A549 (cell line): ENCODE results near the gene PTPRG. TPM values are rescaled to one million over a fixed set of nuclear protein-coding genes. Genes with fewer than 3 reads are reported as not detected.

ENCODE experiments used
- ATAC-seq, 2 experiments: fragments of 200-7000 bp in 1 of 2; fragments of >200 bp in 1 of 2; cut with Nextera tagmentation in 1 of 2; cut with Tn5 transposase in 1 of 2; 3 replicates each; pipeline versions ENCODE4 v1.8.0 to v1.9.1; 2018 to 2020; ENCODE audit warnings: mild to moderate bottlenecking in 1 of 2, moderate library complexity in 1 of 2
- CTCF ChIA-PET: fragments of 300-600 bp; sonication (Branson Sonifier 250); formaldehyde crosslinking; extraction: SDS; loops from one replicate; lab custom pipeline; 2021; ENCODE audit warnings: antibody characterized with exemption, inconsistent platforms; lab: Yijun Ruan, JAX
- POLR2A ChIA-PET: fragments of 350-600 bp; formaldehyde crosslinking; extraction: SDS; loops from one replicate; lab custom pipeline; 2021; ENCODE audit warnings: antibody characterized with exemption, inconsistent platforms; lab: Yijun Ruan, JAX
- DNase-seq, 2 experiments: peaks; one replicate each; pipeline versions ENCODE4 v3.0.0 to v3.0.0-alpha.2; 2011 to 2016; ENCODE audit warnings: low read depth in 1 of 2, low spot score in 1 of 2
- FAIRE-seq: peaks from 2 replicates; lab custom pipeline; 2011; peaks lifted over from hg19 to GRCh38; lab: Jason Lieb, UNC
- H3K27ac ChIP-seq, 2 experiments: fragments of >200 bp; sonication (Bioruptor Twin); formaldehyde crosslinking; 3 replicates each; pipeline ENCODE4 v1.5.1; 2016 to 2017
- H3K4me1 ChIP-seq: fragments of >200 bp; sonication (Bioruptor Twin); formaldehyde crosslinking; 3 replicates; pipeline ENCODE4 v1.6.1; 2016
- H3K4me2 ChIP-seq: fragments of >200 bp; sonication (Bioruptor Twin); formaldehyde crosslinking; 3 replicates; pipeline ENCODE4 v1.6.1; 2016
- H3K4me3 ChIP-seq: fragments of >200 bp; sonication (Bioruptor Twin); formaldehyde crosslinking; 3 replicates; pipeline ENCODE4 v1.5.1; 2016
- H3K9me3 ChIP-seq: fragments of >200 bp; sonication (Bioruptor Twin); formaldehyde crosslinking; 3 replicates; pipeline ENCODE4 v1.6.1; 2016
- CEBPB ChIP-seq, 2 experiments: fragments of >200 bp in 1 of 2; sonication (Bioruptor Twin) in 1 of 2; formaldehyde crosslinking in 1 of 2; IDR thresholded peaks; 2 replicates each; pipeline ENCODE4 v1.6.1; 2012 to 2016
- EP300 ChIP-seq, 2 experiments: fragments of >200 bp; sonication (Bioruptor Twin); formaldehyde crosslinking; IDR thresholded peaks; 2 replicates in 1 of 2; 3 replicates in 1 of 2; pipeline ENCODE4 v1.6.1; 2016 to 2017
- ESRRA ChIP-seq: fragments of 150-350 bp; IDR thresholded peaks from 2 replicates; pipeline ENCODE4 v1.6.1; 2014; ENCODE audit warnings: mild to moderate bottlenecking, low read length, borderline replicate concordance
- GATA3 ChIP-seq: IDR thresholded peaks from 2 replicates; pipeline ENCODE4 v1.6.1; 2012; ENCODE audit warnings: borderline replicate concordance
- HDAC2 ChIP-seq: fragments of 200-600 bp; sonication (generic); IDR thresholded peaks from 2 replicates; pipeline ENCODE4 v1.6.1; 2016
- HEYL ChIP-seq: fragments of 250-450 bp; sonication (Bioruptor Pico); IDR thresholded peaks from 2 replicates; pipeline ENCODE4 v1.8.0; 2021; ENCODE audit warnings: mild to moderate bottlenecking, moderate library complexity
- HOXA7 ChIP-seq: fragments of 250-450 bp; sonication (Bioruptor Pico); IDR thresholded peaks from 2 replicates; pipeline ENCODE4 v1.5.0; 2020; ENCODE audit warnings: mild to moderate bottlenecking, moderate library complexity
- HOXB5 ChIP-seq: fragments of 250-450 bp; sonication (Bioruptor Pico); IDR thresholded peaks from 2 replicates; pipeline ENCODE4 v1.5.0; 2020; ENCODE audit warnings: mild to moderate bottlenecking, moderate library complexity
- MAFK ChIP-seq: fragments of 450-650 bp; IDR thresholded peaks from 2 replicates; pipeline ENCODE4 v1.6.1; 2014; ENCODE audit not compliant: partially characterized antibody
- MAZ ChIP-seq: fragments of 150-350 bp; IDR thresholded peaks from 2 replicates; pipeline ENCODE4 v1.6.1; 2014; ENCODE audit warnings: antibody characterized with exemption, low read depth, low read length, borderline replicate concordance
- MYC ChIP-seq: IDR thresholded peaks from 2 replicates; pipeline ENCODE4 v1.6.1; 2012; ENCODE audit warnings: mild to moderate bottlenecking, inconsistent platforms, low read length, improper control_type of control experiment, borderline replicate concordance
- NPAS2 ChIP-seq: fragments of 250-450 bp; sonication (Bioruptor Pico); IDR thresholded peaks from 2 replicates; pipeline ENCODE4 v1.8.0; 2022; ENCODE audit warnings: mild to moderate bottlenecking, moderate library complexity, borderline replicate concordance
- NR3C1 ChIP-seq: fragments of >200 bp; sonication (Bioruptor Twin); formaldehyde crosslinking; IDR thresholded peaks from 3 replicates; pipeline ENCODE4 v1.6.1; 2017
- PHF8 ChIP-seq: fragments of 200-600 bp; sonication (generic); IDR thresholded peaks from 2 replicates; pipeline ENCODE4 v1.6.1; 2016; ENCODE audit warnings: low read depth, mild to moderate bottlenecking, antibody characterized with exemption, moderate library complexity, borderline replicate concordance
- RCOR1 ChIP-seq: fragments of 150-350 bp; IDR thresholded peaks from 2 replicates; pipeline ENCODE4 v1.6.1; 2014; ENCODE audit warnings: antibody characterized with exemption, low read length, low read depth
- RNF2 ChIP-seq: fragments of 200-600 bp; sonication (generic); IDR thresholded peaks from 2 replicates; pipeline ENCODE4 v1.6.1; 2016; ENCODE audit warnings: low read depth, mild to moderate bottlenecking, antibody characterized with exemption, moderate library complexity, borderline replicate concordance
- ZC3H11A ChIP-seq: fragments of 450-650 bp; IDR thresholded peaks from 2 replicates; pipeline ENCODE4 v1.6.1; 2014; ENCODE audit warnings: antibody characterized with exemption, mild to moderate bottlenecking
- ZNF302 ChIP-seq: fragments of 250-450 bp; sonication (Bioruptor Pico); IDR thresholded peaks from 2 replicates; pipeline ENCODE4 v1.9.0; 2021; ENCODE audit warnings: inconsistent platforms, mild to moderate bottlenecking, moderate library complexity
- ZSCAN20 ChIP-seq: fragments of 250-450 bp; sonication (Bioruptor Pico); IDR thresholded peaks from 2 replicates; pipeline ENCODE4 v1.8.0; 2022; ENCODE audit warnings: mild to moderate bottlenecking, moderate library complexity
- WGBS: methylation state at CpG from one replicate; pipeline ENCODE4 v1.1.6; 2017; ENCODE audit errors: missing lambda C conversion rate; 5-methylcytosine and 5-hydroxymethylcytosine counted together
- polyA plus RNA-seq, 4 experiments: library from polyadenylated mRNA; depleted of rRNA in 3 of 4; stranded (reverse); fragments of >200 nt; fragmentation: RNase III in 1 of 4; extraction: RNeasy Plus Mini Kit Qiagen cat#74134 plus additional on column Dnase treatment in 1 of 4; gene quantifications; 2 replicates in 3 of 4; 3 replicates in 1 of 4; pipeline ENCODE4 v1.2.3, GENCODE V29; 2011 to 2017
- TF ChIP-seq, protein P1 (sequence below): fragments of 200-600 bp; sonication (generic); IDR thresholded peaks from 2 replicates; pipeline ENCODE4 v1.6.1; 2016; ENCODE audit warnings: antibody characterized with exemption, mild to moderate bottlenecking, moderate library complexity
- TF ChIP-seq, protein P2 (sequence below): IDR thresholded peaks from 2 replicates; pipeline ENCODE4 v1.6.1; 2012
- TF ChIP-seq, protein P3 (sequence below): fragments of >200 bp; sonication (Bioruptor Twin); formaldehyde crosslinking; IDR thresholded peaks from 3 replicates; pipeline ENCODE4 v1.6.1; 2016
- TF ChIP-seq, protein P4 (sequence below): fragments of >200 bp; sonication (Bioruptor Twin); formaldehyde crosslinking; IDR thresholded peaks from 2 replicates; pipeline ENCODE4 v1.6.1; 2016

PTPRG gene
- polyA plus RNA-seq, 2 of the 4 experiments (the other 2 are of a cell fraction): 4.5 to 4.8 TPM

DNA sequence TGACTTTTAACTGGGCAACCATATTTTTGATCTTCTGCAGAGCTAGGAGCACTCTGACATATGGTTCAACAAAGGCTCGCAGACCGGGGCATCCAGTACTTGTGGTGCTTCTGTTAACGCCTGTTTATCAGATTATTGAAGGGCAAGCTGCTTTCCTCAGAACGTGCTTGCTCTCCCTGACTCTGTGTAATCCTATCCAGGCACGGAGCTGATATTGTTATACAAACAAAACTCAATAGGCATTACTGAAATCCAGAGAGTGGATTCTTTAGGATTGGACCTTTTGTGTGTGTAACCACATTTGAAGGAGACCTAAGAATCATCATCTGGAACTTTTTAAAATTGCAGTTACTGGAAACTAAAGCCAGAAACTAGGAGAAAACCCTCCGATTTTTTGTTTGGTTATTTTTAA is 246.5 kb downstream of the PTPRG start:
- Histone ChIP-seq H3K9me3 (no peaks in the 10 kb centered on the region), H3K4me1 (no peaks in the 10 kb centered on the region), H3K4me3 (no peak overlapping the region), H3K27ac (no peak overlapping the region)
- ChIA-PET CTCF (no interaction called here), POLR2A (no interaction called here)
- 41% methylated on average over 6 of the region's 6 CpGs for WGBS
- DNase-seq: no peak
- FAIRE-seq: no peak
- ATAC-seq: no peak
- no peak for TF ChIP-seq MAZ
- no peak for TF ChIP-seq HOXB5 (CRISPR knock-in tag)
- TF ChIP-seq, protein P1, sequence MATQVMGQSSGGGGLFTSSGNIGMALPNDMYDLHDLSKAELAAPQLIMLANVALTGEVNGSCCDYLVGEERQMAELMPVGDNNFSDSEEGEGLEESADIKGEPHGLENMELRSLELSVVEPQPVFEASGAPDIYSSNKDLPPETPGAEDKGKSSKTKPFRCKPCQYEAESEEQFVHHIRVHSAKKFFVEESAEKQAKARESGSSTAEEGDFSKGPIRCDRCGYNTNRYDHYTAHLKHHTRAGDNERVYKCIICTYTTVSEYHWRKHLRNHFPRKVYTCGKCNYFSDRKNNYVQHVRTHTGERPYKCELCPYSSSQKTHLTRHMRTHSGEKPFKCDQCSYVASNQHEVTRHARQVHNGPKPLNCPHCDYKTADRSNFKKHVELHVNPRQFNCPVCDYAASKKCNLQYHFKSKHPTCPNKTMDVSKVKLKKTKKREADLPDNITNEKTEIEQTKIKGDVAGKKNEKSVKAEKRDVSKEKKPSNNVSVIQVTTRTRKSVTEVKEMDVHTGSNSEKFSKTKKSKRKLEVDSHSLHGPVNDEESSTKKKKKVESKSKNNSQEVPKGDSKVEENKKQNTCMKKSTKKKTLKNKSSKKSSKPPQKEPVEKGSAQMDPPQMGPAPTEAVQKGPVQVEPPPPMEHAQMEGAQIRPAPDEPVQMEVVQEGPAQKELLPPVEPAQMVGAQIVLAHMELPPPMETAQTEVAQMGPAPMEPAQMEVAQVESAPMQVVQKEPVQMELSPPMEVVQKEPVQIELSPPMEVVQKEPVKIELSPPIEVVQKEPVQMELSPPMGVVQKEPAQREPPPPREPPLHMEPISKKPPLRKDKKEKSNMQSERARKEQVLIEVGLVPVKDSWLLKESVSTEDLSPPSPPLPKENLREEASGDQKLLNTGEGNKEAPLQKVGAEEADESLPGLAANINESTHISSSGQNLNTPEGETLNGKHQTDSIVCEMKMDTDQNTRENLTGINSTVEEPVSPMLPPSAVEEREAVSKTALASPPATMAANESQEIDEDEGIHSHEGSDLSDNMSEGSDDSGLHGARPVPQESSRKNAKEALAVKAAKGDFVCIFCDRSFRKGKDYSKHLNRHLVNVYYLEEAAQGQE: no peak
- TF ChIP-seq, all 56 proteins: peak for 0
- no peak overlapping the region for H3K4me2 ChIP-seq

DNA sequence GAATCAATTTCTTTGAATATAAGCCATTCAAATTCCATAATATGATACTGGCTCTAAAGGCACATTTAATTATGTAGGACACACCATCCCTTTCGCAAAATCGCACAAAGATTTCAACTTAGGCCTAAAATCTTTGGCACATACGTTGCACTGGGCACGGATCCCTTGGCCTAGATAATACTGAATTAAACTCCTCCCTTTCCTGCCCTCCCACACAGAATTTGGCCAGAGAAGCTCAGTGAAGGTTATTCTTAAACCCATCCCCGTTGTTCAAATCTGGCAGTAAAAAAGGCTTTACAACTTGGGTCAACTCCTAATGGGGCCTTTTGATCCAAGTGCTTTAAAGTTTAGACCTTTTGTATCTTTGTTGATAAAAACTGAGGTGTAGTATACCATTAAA is 247.2 kb downstream of the PTPRG start:
- FAIRE-seq: no peak

DNA sequence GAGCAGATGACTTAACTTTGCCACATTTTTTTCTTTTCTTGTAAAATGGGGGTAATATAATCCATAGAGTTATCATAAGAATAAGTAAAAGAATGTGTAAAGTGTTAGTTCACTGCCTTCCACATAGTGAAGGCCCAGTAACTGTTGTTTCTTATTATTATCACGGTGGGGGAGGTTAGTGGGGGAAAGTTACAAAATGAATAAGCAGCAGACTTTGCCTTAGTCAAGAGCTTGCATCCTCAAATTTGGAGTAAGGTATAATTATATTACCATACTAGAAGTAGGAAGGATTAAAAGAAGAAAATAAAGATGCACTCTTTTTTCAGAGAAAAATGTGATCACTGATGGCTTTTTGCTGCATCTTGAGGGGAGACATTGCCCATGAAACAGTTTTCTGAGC is 247.6 kb downstream of the PTPRG start:
- ChIA-PET POLR2A (no interaction called here), CTCF (no interaction called here)
- no peak for FAIRE-seq
- H3K4me1 ChIP-seq: no peaks in the 10 kb centered on the region
- TF ChIP-seq CEBPB (IDR thresholded peaks at IDR 0.05) (no peak), EP300 (IDR thresholded peaks at IDR 0.05) (no peak), HDAC2 (no peak), ZSCAN20 (CRISPR knock-in tag) (no peak), PHF8 (no peak), ZNF302 (CRISPR knock-in tag) (no peak), NR3C1 (no peak), HOXA7 (CRISPR knock-in tag) (no peak), ZC3H11A (no peak), GATA3 (no peak), NPAS2 (CRISPR knock-in tag) (no peak), MYC (no peak), MAZ (no peak)
- TF ChIP-seq, protein P2, sequence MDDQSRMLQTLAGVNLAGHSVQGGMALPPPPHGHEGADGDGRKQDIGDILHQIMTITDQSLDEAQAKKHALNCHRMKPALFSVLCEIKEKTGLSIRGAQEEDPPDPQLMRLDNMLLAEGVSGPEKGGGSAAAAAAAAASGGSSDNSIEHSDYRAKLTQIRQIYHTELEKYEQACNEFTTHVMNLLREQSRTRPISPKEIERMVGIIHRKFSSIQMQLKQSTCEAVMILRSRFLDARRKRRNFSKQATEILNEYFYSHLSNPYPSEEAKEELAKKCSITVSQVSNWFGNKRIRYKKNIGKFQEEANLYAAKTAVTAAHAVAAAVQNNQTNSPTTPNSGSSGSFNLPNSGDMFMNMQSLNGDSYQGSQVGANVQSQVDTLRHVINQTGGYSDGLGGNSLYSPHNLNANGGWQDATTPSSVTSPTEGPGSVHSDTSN: no peak
- TF ChIP-seq, protein P3, sequence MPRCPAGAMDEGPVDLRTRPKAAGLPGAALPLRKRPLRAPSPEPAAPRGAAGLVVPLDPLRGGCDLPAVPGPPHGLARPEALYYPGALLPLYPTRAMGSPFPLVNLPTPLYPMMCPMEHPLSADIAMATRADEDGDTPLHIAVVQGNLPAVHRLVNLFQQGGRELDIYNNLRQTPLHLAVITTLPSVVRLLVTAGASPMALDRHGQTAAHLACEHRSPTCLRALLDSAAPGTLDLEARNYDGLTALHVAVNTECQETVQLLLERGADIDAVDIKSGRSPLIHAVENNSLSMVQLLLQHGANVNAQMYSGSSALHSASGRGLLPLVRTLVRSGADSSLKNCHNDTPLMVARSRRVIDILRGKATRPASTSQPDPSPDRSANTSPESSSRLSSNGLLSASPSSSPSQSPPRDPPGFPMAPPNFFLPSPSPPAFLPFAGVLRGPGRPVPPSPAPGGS: no peak
- TF ChIP-seq, protein P4, sequence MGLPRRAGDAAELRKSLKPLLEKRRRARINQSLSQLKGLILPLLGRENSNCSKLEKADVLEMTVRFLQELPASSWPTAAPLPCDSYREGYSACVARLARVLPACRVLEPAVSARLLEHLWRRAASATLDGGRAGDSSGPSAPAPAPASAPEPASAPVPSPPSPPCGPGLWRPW: no peak
- no peak overlapping the region for H3K4me2 ChIP-seq
- no peak for DNase-seq
- 20% methylated on average over 1 of the region's 1 CpG for WGBS
- no peak overlapping the region for H3K4me3 ChIP-seq
- ATAC-seq: no peak
- H3K9me3 ChIP-seq: no peaks in the 10 kb centered on the region
- no peak overlapping the region for H3K27ac ChIP-seq

More for the DNA sequence above, 247.2 kb downstream of the PTPRG start:
- no peak for DNase-seq
- TF ChIP-seq ESRRA: no peak
- TF ChIP-seq CEBPB (IDR thresholded peaks at IDR 0.05): no peak
- TF ChIP-seq MAFK: no peak
- TF ChIP-seq RNF2: no peak
- TF ChIP-seq RCOR1: no peak
- no peak for TF ChIP-seq HEYL (CRISPR knock-in tag)
- Histone ChIP-seq H3K4me1 (no peaks in the 10 kb centered on the region), H3K4me3 (no peak overlapping the region), H3K4me2 (no peak overlapping the region), H3K27ac (no peak overlapping the region), H3K9me3 (no peaks in the 10 kb centered on the region)
- 40% methylated on average over 5 of the region's 5 CpGs for WGBS
- no peak for ATAC-seq
- CTCF ChIA-PET: no interaction called here
- POLR2A ChIA-PET: no interaction called here
